GM10248 (cell line): ENCODE results near the gene ANKRD39.
A peak's percentile ranks its signal among the peaks of the same experiment; 100 is the strongest.

ENCODE experiments used
- CTCF ChIA-PET: fragments of 300-600 bp; sonication (Branson Sonifier 250); formaldehyde crosslinking; extraction: SDS; loops from one replicate; lab custom pipeline; 2021; ENCODE audit warnings: antibody characterized with exemption; lab: Yijun Ruan, JAX
- POLR2A ChIA-PET: fragments of 350-650 bp; sonication (Branson Sonifier 250); formaldehyde crosslinking; extraction: SDS; loops from one replicate; lab custom pipeline; 2020; ENCODE audit warnings: antibody characterized with exemption; lab: Yijun Ruan, JAX
- DNase-seq: peaks from one replicate; pipeline ENCODE4 v3.0.0; 2012; ENCODE audit errors: extremely low spot score
- TF ChIP-seq, protein P1 (sequence below): IDR thresholded peaks from 2 replicates; pipeline ENCODE4 v1.5.1; 2012; ENCODE audit warnings: mild to moderate bottlenecking, low read depth; ENCODE audit errors: extremely low read depth, missing control alignments, control extremely low read depth

Gene ANKRD39

GRCh38 chr2:96874198-96874831 lies 16.5 kb upstream of the ANKRD39 start:
- TF ChIP-seq, protein P1, sequence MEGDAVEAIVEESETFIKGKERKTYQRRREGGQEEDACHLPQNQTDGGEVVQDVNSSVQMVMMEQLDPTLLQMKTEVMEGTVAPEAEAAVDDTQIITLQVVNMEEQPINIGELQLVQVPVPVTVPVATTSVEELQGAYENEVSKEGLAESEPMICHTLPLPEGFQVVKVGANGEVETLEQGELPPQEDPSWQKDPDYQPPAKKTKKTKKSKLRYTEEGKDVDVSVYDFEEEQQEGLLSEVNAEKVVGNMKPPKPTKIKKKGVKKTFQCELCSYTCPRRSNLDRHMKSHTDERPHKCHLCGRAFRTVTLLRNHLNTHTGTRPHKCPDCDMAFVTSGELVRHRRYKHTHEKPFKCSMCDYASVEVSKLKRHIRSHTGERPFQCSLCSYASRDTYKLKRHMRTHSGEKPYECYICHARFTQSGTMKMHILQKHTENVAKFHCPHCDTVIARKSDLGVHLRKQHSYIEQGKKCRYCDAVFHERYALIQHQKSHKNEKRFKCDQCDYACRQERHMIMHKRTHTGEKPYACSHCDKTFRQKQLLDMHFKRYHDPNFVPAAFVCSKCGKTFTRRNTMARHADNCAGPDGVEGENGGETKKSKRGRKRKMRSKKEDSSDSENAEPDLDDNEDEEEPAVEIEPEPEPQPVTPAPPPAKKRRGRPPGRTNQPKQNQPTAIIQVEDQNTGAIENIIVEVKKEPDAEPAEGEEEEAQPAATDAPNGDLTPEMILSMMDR: no peak
- peak; percentile 61 for DNase-seq
- CTCF ChIA-PET: interaction anchor here (0.9 to 4.0 kb wide), 9 partner anchors 8 to 238 kb away, joined by 3 to 22 read pairs (median 3); partner anchors contain the start of genes ANKRD39 and CNNM4
- POLR2A ChIA-PET: interaction anchor here (1.1 kb wide), 1 partner anchor 113 kb away, joined by 3 read pairs; the partner anchor contains the start of gene CNNM4

- TF ChIP-seq, protein P1: no peak
- POLR2A ChIA-PET: interaction anchor here (0.7 to 1.1 kb wide), 2 partner anchors 16 to 113 kb away, joined by 3 read pairs; partner anchors contain the start of genes ANKRD39 and CNNM4
- DNase-seq: no peak
- CTCF ChIA-PET: interaction anchor here (0.8 to 4.0 kb wide), 9 partner anchors 10 to 380 kb away, joined by 3 to 22 read pairs (median 3); partner anchors contain the start of genes ANKRD39, CNNM3 and CNNM4
These were observed 15.9 kb upstream of the ANKRD39 start for GRCh38 chr2:96873651-96874096.

DNA sequence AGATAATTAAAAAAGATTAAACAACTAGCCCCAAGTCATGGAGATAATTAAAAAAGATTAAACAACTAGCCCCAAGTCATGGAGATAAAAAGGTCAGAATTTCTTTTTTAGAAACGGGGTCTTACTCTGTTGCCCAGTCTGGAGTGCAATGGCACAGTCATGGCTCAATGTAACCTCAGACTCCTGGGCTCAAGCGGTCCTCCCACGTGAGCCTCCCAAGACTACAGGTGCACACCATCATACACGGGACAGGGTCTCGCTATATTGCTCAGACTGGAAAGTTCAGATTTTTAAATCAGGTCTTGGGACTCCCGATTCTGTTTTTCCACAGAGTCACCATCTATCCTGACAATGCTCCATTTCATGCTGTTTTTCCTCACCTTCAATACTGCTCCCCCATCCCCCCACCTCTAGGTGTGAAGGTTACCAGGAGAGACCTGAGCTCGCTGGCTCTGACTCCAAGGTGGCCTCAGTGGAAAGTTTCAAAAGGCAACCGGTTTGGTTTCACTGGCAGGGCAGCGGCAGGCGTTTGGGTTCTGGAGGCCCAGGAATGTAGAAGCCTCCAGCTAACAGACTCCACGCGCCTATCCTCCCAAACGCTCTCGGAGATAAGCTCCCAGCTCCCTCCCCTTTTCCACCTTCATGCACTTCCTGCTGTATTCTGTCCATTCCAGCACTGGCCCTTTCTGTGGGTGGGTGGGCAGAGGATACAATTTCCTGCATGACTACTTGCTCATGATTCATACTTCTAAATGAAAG lies 15.0 kb upstream of the ANKRD39 start:
- CTCF ChIA-PET: interaction anchor here (0.8 to 4.0 kb wide), 9 partner anchors 8 to 379 kb away, joined by 3 to 22 read pairs (median 4); partner anchors contain the start of genes ANKRD39 and CNNM3

DNA sequence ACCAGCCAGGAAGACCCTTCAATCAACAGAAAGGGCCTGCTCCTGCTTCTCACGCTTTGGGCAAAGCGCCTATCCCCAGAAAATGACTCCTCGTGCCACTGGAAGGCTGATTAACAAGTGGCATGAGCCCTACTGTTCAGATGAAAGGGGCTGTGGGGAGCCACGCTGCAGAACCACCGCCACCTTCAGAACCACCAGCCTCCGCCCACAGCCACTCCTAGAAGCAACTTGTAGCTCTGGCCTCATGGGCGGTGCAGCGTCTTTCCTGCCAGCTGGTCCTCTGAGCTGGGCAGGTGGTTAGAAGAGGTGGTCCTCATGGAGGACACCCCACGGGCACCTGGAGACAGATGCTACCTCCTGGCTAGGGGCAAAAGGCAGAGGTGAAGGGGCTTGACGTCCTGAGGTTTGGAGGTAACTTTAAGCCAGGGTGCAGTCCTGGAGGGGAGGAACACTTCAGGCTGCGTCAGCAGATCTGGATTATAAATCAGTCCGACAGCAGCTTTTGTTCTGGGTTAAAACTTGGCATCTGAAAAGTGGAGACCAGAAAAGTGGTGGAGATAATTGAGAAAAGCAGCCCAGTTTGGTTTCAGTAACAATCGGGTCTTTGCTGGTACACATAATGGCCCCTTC lies 12.9 kb upstream of the ANKRD39 start:
- ChIA-PET CTCF (interaction anchor here (1.8 kb wide), 1 partner anchor 13 kb away, joined by 14 read pairs; the partner anchor contains the start of gene ANKRD39), POLR2A (no interaction called here)
- DNase-seq: no peak
- TF ChIP-seq, protein P1: no peak

More for the DNA sequence above, 15.0 kb upstream of the ANKRD39 start:
- POLR2A ChIA-PET: interaction anchor here (0.7 to 1.1 kb wide), 2 partner anchors 15 to 112 kb away, joined by 3 read pairs; partner anchors contain the start of genes ANKRD39 and CNNM4
- TF ChIP-seq, protein P1: no peak
- DNase-seq: no peak

DNA sequence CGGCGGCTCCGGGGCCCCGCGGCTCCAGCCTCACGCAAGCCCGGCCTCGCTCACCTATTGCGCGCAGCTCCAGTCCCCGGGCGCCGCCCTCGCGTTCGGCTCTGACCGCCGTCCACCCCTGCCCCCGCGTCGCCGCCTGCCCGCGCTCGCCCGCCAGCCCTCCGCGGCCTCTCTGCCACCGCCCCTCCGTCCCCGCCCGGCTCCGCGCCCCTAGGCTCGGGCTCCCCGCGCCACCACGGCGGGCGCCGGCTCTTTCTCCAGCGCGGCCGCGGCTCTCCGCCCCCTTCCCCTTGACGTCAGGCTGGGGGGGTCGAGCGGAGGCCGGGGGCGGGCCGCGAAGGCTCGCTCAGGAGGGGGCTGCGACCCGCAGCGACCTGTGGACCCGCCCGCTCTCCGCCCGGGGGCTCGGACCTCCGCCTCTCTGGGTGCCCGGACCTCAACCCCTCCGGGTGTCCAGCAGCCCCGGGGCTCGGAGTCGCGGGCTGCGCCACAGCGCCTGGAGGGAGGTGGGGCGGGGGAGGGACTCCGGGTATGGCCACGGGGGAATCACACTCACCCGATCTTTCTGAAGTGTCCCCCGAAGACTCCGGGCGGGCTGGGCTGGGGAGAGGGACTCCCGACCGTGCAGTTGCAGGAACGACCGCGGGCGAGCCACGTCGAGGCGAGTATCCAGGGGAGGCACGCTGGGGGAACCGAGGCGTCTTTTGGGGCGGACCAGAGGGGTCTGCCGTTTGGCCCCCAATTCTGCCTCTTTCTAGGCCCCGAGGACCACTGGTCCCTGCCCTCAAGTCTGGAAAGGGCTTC lies 12.2 kb upstream of the ANKRD39 start, which contains the start of gene SEMA4C:
SEMA4C (minus strand) TSS at position 259 of the 804 bp plus-strand sequence. CDS start 2,194 bp downstream, outside the sequence.
- DNase-seq: peak; percentile 66
- TF ChIP-seq, protein P1: no peak
- POLR2A ChIA-PET: no interaction called here
- CTCF ChIA-PET: interaction anchor here (1.6 to 4.4 kb wide), 3 partner anchors 12 to 17 kb away, joined by 4 to 45 read pairs (median 14); partner anchors contain the start of gene ANKRD39
